A673 (cell line): ENCODE measurements around the gene FAM98A.

Experiments used
- EZH2 ChIP-seq: fragments of 200-600 bp; sonication (generic); IDR thresholded peaks from 2 replicates; pipeline ENCODE4 v1.6.1; 2017; ENCODE audit warnings: borderline replicate concordance, low read depth, mild to moderate bottlenecking, mixed read lengths, antibody characterized with exemption, low read length; ENCODE audit not compliant: poor library complexity, severe bottlenecking
- TF ChIP-seq, protein P1 (sequence below): fragments of 300-800, 200-600 bp; sonication (generic); conservative IDR thresholded peaks from 2 replicates; pipeline ENCODE4 v1.5.1; 2017; ENCODE audit warnings: low read depth, mild to moderate bottlenecking, antibody characterized with exemption, low read length, moderate library complexity, mixed read lengths

GRCh38 chr2:33633315-33633714 is 34.2 kb upstream of the FAM98A start:
- TF ChIP-seq, protein P1, sequence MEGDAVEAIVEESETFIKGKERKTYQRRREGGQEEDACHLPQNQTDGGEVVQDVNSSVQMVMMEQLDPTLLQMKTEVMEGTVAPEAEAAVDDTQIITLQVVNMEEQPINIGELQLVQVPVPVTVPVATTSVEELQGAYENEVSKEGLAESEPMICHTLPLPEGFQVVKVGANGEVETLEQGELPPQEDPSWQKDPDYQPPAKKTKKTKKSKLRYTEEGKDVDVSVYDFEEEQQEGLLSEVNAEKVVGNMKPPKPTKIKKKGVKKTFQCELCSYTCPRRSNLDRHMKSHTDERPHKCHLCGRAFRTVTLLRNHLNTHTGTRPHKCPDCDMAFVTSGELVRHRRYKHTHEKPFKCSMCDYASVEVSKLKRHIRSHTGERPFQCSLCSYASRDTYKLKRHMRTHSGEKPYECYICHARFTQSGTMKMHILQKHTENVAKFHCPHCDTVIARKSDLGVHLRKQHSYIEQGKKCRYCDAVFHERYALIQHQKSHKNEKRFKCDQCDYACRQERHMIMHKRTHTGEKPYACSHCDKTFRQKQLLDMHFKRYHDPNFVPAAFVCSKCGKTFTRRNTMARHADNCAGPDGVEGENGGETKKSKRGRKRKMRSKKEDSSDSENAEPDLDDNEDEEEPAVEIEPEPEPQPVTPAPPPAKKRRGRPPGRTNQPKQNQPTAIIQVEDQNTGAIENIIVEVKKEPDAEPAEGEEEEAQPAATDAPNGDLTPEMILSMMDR: no peak
- no peak for TF ChIP-seq EZH2
